GM10266 (cell line): ENCODE data around the gene CCN5.

Experiments used
- DNase-seq: peaks from one replicate; pipeline ENCODE4 v3.0.0; 2012; ENCODE audit errors: extremely low spot score
- CTCF ChIP-seq: IDR thresholded peaks from 2 replicates; pipeline ENCODE4 v1.5.1; 2012; ENCODE audit warnings: mild to moderate bottlenecking, low read depth; ENCODE audit not compliant: control insufficient read depth, insufficient read depth; ENCODE audit errors: missing control alignments

CCN5 gene

GRCh38 chr20:44724423-44725091 lies 9.4 kb downstream of the CCN5 start:
- no peak for DNase-seq
- no peak for TF ChIP-seq CTCF

- no peak for TF ChIP-seq CTCF
- DNase-seq: no peak
Measured at GRCh38 chr20:44725837-44726236, 10.7 kb downstream of the CCN5 start.

GRCh38 chr20:44727039-44727438 lies 11.9 kb downstream of the CCN5 start:
- DNase-seq: no peak
- no peak for TF ChIP-seq CTCF

- DNase-seq: no peak
- no peak for TF ChIP-seq CTCF
Measured at GRCh38 chr20:44727651-44728050, 12.5 kb downstream of the CCN5 start.

- TF ChIP-seq CTCF: no peak
- DNase-seq: no peak
Measured at GRCh38 chr20:44728801-44729443, 13.8 kb downstream of the CCN5 start.

GRCh38 chr20:44730441-44730840 lies 15.3 kb downstream of the CCN5 start:
- DNase-seq: no peak
- TF ChIP-seq CTCF: no peak

GRCh38 chr20:44731657-44732056 lies 16.5 kb downstream of the CCN5 start:
- DNase-seq: no peak
- TF ChIP-seq CTCF: no peak
